ENCODE results near the gene CCL16.
A peak's percentile ranks its signal among the peaks of the same experiment; 100 is the strongest.

CCL16 gene

GRCh38 chr17:35988164-35988563, 6.9 kb upstream of the CCL16 start:
- DNase-seq (ENCODE audit: low read depth, low spot score), result no peak
- no peak overlapping the region for H3K27ac ChIP-seq

- DNase-seq (ENCODE audit: low read depth, low spot score), result no peak
- no peak within 1 kb of the TSS for H3K27ac ChIP-seq
Measured at GRCh38 chr17:35986643-35987042, 5.3 kb upstream of the CCL16 start, which contains the start of gene CCL14. Gene CCL14, minus strand, starts transcription at chr17:35986729. Its CDS starts 80 bp downstream, at chr17:35986649.

GRCh38 chr17:35984140-35984539, 2.8 kb upstream of the CCL16 start:
- no peak overlapping the region for H3K27ac ChIP-seq
- DNase-seq (ENCODE audit: low read depth, low spot score), result no peak

GRCh38 chr17:35982409-35983191, 1.3 kb upstream of the CCL16 start:
- no peak for DNase-seq (ENCODE audit: low read depth, low spot score)

GRCh38 chr17:35981908-35982330, 622 bp upstream of the CCL16 start:
- no peak overlapping the region for H3K27ac ChIP-seq
- no peak for DNase-seq (ENCODE audit: low read depth, low spot score)

More at GRCh38 chr17:35982409-35983191, 1.3 kb upstream of the CCL16 start:
- H3K27ac ChIP-seq, result no peak overlapping the region

GRCh38 chr17:35978346-35978745, 3.0 kb downstream of the CCL16 start:
- no peak overlapping the region for H3K27ac ChIP-seq
- DNase-seq (ENCODE audit: low read depth, low spot score), result no peak

- DNase-seq (ENCODE audit: low read depth, low spot score), result no peak
- H3K27ac ChIP-seq, result no peak overlapping the region
Measured at GRCh38 chr17:35977509-35977908, 3.8 kb downstream of the CCL16 start.

- peak; percentile 50 for DNase-seq (ENCODE audit: low read depth, low spot score)
- H3K27ac ChIP-seq, result peak overlapping the region; percentile 75
Measured at GRCh38 chr17:35973333-35974260, 7.7 kb downstream of the CCL16 start.

GRCh38 chr17:35972945-35973332, 8.4 kb downstream of the CCL16 start:
- no peak for DNase-seq (ENCODE audit: low read depth, low spot score)
- peak overlapping the region; percentile 75 for H3K27ac ChIP-seq

GRCh38 chr17:35972535-35972934, 8.8 kb downstream of the CCL16 start:
- DNase-seq (ENCODE audit: low read depth, low spot score), result no peak
- H3K27ac ChIP-seq, result peak overlapping the region; percentile 75

- H3K27ac ChIP-seq, result no peak overlapping the region
- DNase-seq (ENCODE audit: low read depth, low spot score), result no peak
Measured at GRCh38 chr17:35972066-35972465, 9.2 kb downstream of the CCL16 start.

GRCh38 chr17:35969558-35970380, 11.5 kb downstream of the CCL16 start:
- no peak overlapping the region for H3K27ac ChIP-seq
- DNase-seq (ENCODE audit: low read depth, low spot score), result no peak

GRCh38 chr17:35968520-35969054, 12.7 kb downstream of the CCL16 start:
- no peak for DNase-seq (ENCODE audit: low read depth, low spot score)
- no peak overlapping the region for H3K27ac ChIP-seq

- H3K27ac ChIP-seq, result no peak overlapping the region
Measured at GRCh38 chr17:35965272-35965671, 16.0 kb downstream of the CCL16 start.

GRCh38 chr17:35963663-35964062, 17.6 kb downstream of the CCL16 start:
- no peak for DNase-seq (ENCODE audit: low read depth, low spot score)
- no peak overlapping the region for H3K27ac ChIP-seq

More at GRCh38 chr17:35965272-35965671, 16.0 kb downstream of the CCL16 start:
- no peak for DNase-seq (ENCODE audit: low read depth, low spot score)

GRCh38 chr17:35953720-35954119, 27.6 kb downstream of the CCL16 start:
- DNase-seq (ENCODE audit: low read depth, low spot score), result no peak
- H3K27ac ChIP-seq, result no peak overlapping the region

- H3K27ac ChIP-seq, result no peak overlapping the region
- no peak for DNase-seq (ENCODE audit: low read depth, low spot score)
Measured at GRCh38 chr17:35949401-35949800, 31.9 kb downstream of the CCL16 start.

- no peak overlapping the region for H3K27ac ChIP-seq
- no peak for DNase-seq (ENCODE audit: low read depth, low spot score)
Measured at GRCh38 chr17:35948092-35948491, 33.2 kb downstream of the CCL16 start.

GRCh38 chr17:35947156-35947585, 34.1 kb downstream of the CCL16 start:
- H3K27ac ChIP-seq, result no peak overlapping the region
- DNase-seq (ENCODE audit: low read depth, low spot score), result no peak

- no peak overlapping the region for H3K27ac ChIP-seq
- no peak for DNase-seq (ENCODE audit: low read depth, low spot score)
Measured at GRCh38 chr17:35944151-35944550, 37.1 kb downstream of the CCL16 start.

Measured in epithelial cell of prostate (primary cell).